HG03135 (cell line): Measurements from ENCODE around the gene RETREG1.

Experiments used
- ATAC-seq: cut with Tn5 transposase; IDR thresholded peaks from one replicate; pipeline ENCODE4 v1.9.1; 2021; ENCODE audit warnings: mild to moderate bottlenecking, moderate library complexity; ENCODE audit not compliant: unreplicated experiment

The RETREG1 gene

DNA sequence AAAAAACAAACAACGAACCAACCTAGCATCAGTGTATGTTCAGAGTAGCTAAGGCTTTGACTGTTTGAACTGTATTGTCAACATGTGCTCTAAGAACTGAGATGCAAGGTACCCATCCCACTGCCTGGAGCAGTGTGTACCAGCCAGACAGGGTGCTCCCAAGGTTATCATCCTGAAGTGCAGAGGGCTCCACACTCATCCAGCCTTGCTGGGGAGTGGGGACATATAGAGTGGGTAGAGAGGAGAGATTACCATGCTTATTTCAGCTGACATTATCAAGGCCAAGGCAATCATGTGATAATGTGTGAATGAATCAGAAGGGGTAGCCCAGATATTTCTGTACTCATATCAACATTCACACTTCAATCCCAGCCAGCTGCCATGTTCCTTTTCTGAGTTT is 82.5 kb downstream of the RETREG1 start:
- ATAC-seq = no peak

DNA sequence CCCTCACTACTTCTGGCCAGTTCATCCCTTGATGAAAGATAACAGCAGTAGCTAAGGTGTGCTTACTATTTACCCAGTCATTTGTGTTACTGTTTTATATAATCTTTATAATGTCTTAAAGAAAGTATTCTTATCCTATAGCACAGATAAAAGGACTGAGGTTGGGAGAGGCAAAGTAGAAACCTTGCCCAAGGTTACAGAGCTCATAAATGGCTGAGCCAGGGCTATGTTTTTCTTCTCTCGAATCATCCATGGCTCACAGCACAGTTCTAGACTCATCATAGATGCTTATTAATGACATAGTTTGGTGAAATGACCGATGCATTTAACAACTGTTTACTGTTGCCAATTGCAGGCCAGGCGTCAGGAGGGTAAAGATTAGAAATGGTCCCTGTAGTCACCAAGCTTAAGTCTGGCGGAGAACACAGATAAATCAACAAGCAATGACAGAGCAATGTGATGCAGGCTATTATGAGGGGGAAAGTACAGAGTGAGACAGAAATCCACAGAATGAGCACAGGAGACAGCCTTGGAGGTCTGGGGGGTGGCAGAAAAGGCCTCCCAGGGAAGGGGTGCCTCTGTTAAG is 85.6 kb downstream of the RETREG1 start:
- ATAC-seq = no peak

DNA sequence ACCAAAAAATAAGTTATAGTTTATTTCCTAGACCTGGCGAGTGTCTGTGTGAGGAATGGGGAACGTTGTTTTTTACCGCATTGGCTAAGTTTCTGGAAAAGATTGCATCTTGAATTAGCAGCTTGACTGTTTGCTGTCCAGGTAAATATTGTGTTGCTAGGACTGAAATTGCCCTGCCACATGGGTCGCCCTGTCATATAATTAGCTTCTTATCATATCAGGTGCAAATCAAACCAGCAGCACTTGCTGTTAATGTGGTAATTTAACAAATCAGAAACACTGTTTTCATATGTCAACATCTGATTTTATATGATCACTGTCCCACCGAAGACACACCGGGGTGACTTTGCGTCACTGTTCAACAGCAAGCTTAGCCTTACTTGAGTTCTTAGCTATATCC is 87.5 kb downstream of the RETREG1 start:
- no peak for ATAC-seq

DNA sequence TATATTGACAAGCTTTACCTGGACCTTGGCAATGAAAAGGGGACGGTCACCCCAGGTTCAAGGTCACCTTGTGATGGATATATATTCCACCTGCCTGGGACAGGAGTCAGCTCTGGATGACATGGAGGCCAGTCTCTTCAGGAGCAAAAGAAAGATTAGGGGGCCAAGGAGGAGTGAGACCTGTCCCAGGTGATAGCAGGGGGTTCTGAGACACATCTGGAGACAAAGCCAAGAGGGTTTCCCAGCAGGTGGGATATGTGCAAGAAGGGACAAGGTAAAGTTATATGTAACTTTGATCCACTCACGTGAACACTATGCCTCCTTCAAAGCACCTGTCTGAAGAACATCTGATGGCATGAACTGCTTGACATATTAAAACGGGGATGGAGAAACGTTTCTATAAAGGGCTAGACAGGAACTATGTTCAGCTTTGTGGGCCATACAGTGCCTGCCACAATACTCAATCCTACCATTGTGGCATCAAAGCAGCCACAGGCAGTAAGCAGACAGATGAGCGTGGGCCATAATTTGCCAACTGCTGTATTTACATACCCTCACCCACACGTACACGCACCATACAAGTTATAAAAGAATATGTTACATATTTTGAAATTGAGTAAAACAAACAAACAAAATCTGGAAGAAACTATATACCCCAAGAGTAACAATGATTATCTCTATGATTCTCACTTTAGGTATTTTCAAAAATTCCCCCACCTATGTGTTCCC is 88.3 kb downstream of the RETREG1 start:
- no peak for ATAC-seq

DNA sequence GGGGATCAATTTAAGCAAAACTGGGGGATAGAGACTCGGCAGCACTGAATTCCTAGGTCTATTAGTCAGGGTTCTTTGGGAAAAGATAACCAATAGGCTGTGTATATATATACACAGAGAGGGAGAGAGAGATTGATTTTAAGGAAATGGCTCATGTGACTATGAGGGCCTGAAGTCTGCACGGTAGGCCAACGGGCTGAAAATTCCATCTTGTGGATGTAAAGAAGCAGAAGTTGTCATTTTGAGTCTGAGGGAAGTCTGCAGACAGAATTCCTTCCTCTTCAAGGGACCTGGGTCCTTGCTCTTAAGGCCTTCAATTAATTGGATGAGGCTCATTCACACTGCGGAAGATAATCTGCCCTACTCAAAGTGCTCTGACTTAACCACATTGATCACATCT is 91.1 kb downstream of the RETREG1 start:
- no peak for ATAC-seq

DNA sequence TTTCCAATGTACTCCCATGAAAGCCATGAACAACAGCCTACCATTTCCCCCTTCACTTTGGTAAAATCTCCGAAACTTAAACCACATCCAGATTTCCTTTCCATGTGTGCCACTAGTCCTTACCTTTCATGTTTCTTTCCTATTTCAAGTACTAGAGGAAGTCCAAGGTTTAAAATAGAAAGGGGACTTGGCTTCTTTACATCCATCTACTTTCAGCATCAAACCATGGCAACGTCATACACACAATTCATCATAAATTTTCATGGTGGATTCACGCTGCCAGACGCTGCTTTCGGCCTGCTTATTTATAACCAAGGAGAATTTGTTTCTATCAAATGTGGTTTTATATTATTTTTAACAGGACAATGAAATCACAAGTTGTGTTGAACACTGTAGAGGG is 92.5 kb downstream of the RETREG1 start:
- ATAC-seq = no peak

DNA sequence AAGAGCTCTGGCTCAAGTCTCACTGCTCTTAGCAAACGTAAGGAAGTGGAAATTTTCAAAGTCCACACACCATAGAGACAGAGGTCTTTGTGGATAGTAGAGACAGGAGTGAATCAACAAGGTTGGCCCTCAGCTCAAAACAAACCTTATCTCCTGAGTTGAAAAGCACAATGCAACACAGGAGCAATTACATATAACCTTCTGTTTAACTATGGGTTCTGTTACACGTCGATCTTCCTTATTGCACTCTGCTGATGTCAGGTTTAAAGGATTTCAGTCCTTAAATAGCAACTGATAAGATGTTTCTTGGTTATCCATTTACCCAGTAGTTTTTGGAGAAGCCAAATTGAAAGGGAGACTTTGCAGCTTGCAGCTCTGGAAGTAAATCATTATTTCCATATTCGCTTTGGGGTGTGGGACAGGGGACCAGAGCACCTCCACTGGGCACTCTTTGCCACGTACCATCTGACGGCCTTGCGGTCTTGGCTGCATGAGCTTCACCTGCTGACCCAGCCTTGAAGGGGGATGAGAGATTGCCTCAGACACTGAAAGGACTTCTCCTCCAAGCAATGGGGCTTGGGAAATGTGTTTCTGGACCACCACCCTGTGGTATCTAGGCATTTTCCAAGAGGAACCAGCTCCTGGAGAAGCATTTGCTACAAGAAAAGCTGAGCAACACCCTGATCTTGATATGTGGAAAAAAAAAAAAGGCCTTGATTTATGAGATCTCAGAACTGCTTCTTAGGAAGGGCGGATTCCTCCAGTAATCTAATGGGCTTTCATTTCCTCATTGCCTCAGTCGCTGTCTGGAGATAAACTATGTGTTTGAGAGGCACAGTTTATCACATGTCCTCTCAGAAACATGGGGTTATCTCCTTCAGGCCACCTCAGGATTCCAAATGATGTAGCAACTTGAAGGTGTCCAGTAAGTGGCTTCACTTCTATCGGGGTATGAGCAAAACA is 95.0 kb downstream of the RETREG1 start:
- ATAC-seq = no peak

DNA sequence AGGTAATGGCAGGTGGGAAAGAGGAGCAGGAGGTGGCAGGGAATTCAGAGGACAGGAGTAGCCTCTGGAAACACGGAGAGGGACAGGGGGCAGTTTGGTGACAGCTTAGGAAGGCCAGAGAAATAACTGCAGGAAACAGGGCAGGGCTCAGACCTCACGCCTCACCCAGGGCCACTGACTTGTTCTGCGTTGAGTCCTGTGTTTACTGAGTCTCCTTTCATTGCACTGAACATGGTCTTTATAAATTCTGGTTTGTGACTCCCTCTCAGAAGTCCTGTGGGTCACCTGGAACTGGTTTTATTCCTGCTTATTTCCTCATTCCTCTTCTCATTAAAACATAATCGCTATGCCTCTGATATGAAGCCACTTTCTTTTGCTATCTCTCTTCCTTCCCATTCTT is 96.0 kb downstream of the RETREG1 start:
- no peak for ATAC-seq

DNA sequence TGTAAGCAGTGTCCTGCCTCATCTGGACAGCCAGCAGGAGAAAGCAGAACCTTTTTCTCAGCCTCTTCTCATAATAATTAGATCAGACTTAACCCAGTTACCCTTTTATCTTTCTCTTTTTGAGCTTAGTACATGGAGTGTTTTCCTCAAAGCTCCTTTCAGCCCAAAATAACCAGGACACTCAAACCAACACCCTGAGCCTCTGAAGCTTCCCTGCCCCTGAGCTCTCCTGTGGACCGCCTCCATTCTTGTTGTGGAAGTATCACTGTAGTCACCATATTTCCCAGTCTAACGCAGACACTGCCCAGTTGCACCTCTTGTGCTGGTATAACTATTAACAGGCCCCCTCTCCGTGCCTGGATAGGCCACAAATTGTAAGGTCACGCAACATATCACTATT is 97.4 kb downstream of the RETREG1 start:
- ATAC-seq = no peak

DNA sequence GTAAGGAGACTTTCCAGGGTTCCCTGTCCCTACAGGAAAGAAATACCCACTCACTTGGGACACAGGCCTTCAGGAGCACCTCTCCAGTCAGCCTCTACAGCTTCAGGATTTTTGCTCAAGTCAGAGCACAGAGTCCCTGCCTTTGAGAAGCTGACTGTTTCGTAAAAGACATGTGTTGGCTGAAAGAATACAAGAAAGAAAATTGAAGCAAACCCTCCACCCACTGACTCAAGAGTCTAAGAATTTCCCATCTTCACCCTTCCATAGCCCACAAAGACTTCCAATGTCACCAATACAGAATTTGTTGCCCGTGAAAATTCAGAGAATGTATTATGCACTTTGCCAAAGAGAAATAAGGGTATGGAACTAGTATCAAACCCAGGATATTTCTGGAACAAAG is 98.2 kb downstream of the RETREG1 start:
- ATAC-seq = no peak

DNA sequence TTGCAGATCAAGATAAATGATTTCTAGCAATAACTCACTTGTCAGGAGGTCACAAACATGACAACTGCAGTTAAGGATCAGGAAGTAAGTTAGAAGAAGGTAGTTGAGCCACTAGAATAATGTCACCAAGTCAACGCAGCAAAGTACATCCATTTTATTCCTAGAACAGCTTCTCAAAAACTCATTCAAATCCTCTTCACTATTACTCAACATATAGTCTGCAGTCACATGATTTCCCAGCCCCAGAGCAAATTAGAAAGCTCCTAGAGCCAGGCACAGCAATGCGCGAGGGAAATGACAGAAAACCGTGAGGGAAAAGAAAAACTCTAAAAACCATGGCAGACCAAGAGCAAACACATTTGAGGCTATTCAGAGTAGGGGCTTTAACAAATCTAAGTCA is 101.3 kb downstream of the RETREG1 start:
- no peak for ATAC-seq

DNA sequence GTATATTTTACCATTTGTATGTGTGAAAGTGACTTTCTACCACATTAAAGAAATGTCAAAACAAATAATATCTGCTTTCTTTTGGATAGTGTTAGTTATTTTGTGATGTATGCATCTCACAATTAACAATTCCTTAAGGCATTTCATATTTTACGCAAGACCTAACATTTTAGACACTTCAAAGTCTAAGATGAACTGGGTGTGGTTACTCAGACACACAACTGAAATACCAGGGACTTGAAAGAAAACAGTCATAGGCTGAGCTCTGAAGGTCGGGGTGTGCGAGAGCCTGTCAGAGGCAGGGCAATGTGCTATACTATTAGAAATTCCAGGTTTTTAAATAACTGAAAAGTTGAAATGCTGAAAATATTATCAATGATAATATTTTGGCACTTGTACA is 106.7 kb downstream of the RETREG1 start:
- ATAC-seq = no peak

DNA sequence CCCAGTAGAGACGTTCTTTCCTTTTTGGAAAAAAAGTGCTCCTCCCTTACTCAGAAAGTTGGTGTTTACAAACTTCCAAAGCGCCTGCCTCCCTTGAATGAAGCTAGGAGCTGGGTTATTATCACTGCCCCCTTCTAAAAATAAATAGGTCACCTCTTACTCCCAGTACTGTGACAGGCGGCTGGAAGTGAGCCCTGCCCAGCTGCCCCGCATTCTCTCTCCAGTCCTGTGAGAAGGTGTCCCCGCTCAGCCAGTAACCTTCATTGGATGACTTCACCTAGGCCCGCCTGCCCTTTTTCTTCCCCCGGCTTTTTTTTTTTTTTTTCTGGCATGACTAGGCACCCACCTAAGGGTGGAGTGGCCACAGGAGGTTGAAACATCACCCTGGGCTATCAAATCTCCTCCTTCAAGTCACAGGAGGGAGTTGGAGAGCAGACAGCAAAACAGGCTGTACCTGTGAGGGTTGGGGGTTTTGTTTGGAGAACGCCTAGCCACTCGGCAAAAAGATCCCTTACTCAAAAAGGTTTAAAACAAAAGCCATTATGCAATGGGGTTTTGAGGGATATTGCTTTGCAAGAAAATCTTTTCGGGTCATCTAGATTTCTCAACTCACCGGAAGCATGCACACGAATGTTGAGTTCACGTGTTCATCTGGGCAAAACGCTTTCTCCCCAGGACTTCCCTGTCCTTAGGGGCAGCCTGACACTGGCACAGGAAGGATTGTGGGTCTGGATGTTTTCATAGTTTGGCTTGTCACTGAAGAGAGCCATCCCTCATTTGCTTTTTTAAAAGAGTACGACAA is 107.9 kb downstream of the RETREG1 start:
- no peak for ATAC-seq

DNA sequence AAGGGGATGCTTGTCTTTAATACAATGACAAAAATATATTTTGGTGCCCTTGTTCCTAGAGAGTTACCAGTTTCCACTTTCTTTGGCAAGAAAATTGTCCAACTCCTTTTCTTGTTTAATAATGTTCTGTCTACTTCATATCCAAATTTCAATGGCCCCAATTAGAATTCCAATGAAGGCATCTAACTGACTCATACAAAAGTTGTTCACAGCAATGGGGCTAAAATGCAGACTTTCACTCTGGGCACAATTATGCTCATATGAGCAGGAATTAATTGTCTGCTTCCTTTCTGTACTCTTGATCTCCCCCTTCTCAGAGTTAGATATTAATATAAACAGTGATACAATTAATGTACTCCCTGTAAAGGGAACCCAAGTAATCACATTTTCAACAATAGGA is 109.1 kb downstream of the RETREG1 start:
- no peak for ATAC-seq

DNA sequence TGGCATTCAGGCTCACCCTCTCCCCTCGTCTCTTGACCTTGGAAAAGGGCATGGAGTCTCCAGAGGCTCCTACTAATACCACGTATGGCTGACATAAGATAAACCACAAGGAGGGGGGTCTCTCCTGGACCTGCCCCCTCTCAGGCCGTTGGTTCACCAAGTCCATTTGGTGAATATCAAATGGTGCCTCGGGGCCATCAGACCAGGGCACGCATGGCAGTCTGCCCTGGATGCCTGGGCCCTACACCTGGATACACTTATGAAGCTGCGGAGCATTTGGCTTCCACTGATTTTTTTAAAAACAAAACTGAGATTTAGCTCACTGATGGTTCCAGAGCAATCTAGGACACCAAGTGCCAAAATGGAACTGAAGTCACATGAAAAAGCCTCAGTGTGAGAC is 110.9 kb downstream of the RETREG1 start:
- ATAC-seq = no peak

DNA sequence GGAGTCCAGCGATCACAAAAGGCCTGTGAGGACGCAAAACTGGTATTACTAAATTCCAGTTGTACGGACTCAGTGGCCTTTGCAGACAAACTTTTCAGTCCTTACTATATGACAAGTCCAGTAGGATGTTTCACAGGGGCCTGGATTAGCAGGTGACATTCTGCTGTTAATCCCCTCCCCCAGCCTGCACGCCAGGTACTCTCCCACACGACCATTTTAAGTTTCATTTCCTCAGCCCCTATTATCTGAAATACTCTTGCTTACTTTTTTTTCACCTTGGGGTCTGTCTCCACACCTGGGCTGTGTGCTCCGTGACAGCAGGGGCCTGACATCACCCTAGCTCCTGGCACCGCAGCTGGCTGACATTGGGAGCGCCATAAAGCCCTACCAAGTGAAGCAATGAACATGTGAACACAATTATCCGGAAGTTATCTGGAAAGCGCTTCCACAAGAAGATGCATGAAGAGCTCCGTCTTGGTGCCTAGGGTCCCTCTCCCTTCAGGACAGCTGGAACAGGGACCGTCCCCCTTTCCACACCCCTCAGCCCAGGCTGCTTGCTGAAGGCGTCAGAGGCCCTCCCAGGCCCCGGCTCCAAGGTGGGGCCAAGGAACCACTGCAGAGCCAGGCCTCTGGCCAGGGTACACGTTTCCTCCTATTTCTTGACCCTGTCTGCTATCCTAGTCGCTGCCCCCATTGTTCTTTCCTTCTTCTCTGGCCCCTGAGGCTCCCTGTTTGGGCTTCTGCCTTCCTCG is 111.5 kb downstream of the RETREG1 start:
- ATAC-seq = no peak

DNA sequence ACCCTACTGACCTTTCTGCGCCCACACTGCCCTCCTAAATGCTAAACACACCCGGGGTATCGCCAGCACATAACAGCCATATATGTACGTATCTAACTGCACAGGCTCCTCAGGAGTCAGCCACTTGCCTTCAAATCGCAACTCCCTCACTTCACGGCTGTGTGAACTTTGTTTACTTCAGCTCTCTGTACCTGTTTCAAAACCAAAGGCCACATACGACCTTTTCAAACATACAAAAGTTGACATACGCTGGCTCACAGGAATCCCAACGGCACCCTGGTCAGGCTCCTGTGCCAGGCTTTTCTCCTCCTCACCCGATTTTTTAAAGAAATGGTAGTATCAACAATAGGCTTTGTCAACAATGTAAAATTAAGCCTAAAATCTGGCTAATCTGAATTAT is 112.2 kb downstream of the RETREG1 start:
- ATAC-seq = no peak

DNA sequence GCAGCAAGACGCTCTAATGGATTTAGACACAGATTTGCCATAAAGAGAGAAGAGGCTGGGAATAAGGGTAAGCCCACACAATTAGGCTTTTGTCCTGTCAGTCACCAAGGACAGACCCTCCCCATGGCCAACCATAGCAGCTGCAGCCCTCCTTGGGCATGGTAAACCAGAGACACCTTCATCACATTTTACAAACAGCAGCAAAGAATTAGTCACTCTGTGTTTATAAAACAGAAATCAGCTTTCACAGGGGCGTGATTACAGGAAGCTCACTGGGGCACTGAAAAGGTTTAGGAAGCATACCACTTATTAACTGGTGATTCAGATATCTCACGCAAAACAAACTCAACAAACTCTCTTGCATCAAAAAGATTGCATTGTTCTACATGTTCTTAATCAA is 113.9 kb downstream of the RETREG1 start:
- no peak for ATAC-seq

DNA sequence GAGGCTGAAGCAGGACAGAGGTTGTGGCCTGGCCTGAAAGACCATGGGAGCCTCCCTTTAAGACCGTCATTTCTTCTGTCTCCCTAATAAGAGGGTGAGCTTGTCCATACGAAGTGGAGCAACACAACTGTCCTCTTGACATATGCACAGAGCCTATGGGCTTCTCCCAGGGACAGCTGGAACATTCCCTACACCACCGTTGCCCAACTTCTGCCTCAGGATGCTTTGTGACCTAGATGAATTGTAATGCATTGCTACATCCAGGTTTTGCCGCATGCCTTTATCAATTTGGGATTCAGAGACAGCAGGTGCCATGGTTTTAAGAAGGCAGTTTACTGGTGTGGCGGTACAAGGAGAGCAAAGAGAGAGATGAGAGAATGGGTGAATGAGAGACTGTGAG is 116.8 kb downstream of the RETREG1 start:
- no peak for ATAC-seq

DNA sequence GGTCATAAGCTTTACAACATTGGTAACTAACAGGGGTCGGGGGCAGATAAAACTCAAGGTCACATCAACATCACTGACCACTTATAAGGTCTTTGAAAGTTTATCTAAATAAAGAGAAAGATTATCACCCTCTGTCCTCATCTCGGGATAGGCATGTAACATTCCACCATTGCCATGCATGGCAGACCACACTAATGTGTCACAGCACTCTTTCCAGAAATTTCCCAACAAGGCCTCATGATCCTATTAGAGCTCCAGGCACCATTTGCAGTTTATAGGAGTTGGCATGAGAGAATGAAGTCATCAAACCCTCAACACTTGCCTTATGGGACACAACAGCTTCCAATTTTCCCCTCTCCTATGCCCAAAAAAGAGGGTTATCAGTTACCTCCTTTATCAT is 119.3 kb downstream of the RETREG1 start:
- ATAC-seq = no peak
